Astrocyte (in vitro differentiated cells and primary cell): ENCODE data around the gene CEP290.
"Not testable (repeated sequence)": the region's sequence is repeated elsewhere in the genome, so short reads cannot be mapped to it uniquely, and the experiment has no call there.

Experiments used
- CTCF ChIP-seq: IDR thresholded peaks from 2 replicates; pipeline ENCODE4 v1.5.1; 2011; ENCODE audit warnings: low read depth, mild to moderate bottlenecking, inconsistent platforms, low read length, moderate library complexity; ENCODE audit not compliant: insufficient read depth
- EZH2 ChIP-seq: IDR thresholded peaks from 2 replicates; pipeline ENCODE4 v1.6.1; 2012; ENCODE audit warnings: mild to moderate bottlenecking, low read length, inconsistent platforms; ENCODE audit not compliant: insufficient read depth

GRCh38 chr12:88139711-88140110 lies 2.2 kb downstream of the CEP290 start:
- not testable (repeated sequence) for TF ChIP-seq CTCF, EZH2
